ENCODE measurements around the gene CFB. TPM values are rescaled to one million over a fixed set of nuclear protein-coding genes. Genes with fewer than 3 reads are reported as not detected.

Gene CFB
- total and polyA plus RNA-seq, 9 of the 15 experiments (the other 6 are each of a cell fraction or from before 2014, with no cell fraction given) = 0.08 to 0.91 (median 0.22) TPM; not detected in 4

DNA sequence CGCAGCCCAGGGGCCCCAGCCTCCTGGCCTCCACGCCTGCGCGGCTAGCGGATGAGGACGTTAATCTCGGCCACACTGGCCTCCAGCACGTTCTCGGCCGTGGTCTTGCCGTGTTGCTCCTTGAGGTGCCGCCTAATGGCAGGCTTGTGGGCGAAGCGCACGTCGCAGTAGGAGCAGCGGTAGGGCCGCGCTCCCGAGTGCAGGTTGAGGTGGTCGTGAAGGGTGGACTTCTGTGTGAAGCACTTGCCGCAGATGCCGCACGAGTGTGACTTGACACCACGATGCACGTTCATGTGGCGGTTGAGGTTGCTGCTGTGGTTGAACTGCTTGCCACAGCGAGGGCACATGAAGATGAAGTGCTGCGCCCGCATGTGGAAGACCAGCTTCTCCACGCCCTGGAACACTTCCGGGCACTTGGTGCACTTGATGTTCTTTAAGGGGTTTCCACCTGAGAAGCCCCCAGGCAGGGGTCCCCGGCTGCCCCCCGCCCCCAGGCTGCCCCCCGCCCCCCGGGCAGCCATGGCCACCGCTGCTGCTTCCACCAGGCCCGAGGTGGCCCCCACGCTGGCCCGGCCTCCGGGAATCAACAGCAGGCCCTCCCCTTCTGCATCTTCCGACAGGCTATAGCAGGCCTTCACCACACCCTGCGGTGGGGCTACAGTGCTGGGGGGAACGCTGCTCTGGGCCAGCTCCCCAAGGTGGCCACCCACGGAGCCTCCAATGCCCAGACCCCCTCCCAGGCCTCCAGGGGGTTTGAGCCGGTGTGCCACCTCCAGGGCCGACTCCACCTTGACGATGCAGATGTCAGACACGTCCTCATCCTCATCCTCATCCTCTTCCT, 45.8 kb upstream of the CFB start (continued):
- TF ChIP-seq, protein P1, sequence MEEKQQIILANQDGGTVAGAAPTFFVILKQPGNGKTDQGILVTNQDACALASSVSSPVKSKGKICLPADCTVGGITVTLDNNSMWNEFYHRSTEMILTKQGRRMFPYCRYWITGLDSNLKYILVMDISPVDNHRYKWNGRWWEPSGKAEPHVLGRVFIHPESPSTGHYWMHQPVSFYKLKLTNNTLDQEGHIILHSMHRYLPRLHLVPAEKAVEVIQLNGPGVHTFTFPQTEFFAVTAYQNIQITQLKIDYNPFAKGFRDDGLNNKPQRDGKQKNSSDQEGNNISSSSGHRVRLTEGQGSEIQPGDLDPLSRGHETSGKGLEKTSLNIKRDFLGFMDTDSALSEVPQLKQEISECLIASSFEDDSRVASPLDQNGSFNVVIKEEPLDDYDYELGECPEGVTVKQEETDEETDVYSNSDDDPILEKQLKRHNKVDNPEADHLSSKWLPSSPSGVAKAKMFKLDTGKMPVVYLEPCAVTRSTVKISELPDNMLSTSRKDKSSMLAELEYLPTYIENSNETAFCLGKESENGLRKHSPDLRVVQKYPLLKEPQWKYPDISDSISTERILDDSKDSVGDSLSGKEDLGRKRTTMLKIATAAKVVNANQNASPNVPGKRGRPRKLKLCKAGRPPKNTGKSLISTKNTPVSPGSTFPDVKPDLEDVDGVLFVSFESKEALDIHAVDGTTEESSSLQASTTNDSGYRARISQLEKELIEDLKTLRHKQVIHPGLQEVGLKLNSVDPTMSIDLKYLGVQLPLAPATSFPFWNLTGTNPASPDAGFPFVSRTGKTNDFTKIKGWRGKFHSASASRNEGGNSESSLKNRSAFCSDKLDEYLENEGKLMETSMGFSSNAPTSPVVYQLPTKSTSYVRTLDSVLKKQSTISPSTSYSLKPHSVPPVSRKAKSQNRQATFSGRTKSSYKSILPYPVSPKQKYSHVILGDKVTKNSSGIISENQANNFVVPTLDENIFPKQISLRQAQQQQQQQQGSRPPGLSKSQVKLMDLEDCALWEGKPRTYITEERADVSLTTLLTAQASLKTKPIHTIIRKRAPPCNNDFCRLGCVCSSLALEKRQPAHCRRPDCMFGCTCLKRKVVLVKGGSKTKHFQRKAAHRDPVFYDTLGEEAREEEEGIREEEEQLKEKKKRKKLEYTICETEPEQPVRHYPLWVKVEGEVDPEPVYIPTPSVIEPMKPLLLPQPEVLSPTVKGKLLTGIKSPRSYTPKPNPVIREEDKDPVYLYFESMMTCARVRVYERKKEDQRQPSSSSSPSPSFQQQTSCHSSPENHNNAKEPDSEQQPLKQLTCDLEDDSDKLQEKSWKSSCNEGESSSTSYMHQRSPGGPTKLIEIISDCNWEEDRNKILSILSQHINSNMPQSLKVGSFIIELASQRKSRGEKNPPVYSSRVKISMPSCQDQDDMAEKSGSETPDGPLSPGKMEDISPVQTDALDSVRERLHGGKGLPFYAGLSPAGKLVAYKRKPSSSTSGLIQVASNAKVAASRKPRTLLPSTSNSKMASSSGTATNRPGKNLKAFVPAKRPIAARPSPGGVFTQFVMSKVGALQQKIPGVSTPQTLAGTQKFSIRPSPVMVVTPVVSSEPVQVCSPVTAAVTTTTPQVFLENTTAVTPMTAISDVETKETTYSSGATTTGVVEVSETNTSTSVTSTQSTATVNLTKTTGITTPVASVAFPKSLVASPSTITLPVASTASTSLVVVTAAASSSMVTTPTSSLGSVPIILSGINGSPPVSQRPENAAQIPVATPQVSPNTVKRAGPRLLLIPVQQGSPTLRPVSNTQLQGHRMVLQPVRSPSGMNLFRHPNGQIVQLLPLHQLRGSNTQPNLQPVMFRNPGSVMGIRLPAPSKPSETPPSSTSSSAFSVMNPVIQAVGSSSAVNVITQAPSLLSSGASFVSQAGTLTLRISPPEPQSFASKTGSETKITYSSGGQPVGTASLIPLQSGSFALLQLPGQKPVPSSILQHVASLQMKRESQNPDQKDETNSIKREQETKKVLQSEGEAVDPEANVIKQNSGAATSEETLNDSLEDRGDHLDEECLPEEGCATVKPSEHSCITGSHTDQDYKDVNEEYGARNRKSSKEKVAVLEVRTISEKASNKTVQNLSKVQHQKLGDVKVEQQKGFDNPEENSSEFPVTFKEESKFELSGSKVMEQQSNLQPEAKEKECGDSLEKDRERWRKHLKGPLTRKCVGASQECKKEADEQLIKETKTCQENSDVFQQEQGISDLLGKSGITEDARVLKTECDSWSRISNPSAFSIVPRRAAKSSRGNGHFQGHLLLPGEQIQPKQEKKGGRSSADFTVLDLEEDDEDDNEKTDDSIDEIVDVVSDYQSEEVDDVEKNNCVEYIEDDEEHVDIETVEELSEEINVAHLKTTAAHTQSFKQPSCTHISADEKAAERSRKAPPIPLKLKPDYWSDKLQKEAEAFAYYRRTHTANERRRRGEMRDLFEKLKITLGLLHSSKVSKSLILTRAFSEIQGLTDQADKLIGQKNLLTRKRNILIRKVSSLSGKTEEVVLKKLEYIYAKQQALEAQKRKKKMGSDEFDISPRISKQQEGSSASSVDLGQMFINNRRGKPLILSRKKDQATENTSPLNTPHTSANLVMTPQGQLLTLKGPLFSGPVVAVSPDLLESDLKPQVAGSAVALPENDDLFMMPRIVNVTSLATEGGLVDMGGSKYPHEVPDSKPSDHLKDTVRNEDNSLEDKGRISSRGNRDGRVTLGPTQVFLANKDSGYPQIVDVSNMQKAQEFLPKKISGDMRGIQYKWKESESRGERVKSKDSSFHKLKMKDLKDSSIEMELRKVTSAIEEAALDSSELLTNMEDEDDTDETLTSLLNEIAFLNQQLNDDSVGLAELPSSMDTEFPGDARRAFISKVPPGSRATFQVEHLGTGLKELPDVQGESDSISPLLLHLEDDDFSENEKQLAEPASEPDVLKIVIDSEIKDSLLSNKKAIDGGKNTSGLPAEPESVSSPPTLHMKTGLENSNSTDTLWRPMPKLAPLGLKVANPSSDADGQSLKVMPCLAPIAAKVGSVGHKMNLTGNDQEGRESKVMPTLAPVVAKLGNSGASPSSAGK (IDR thresholded peaks at IDR 0.05) = peak; percentile 34; the same call in 1 of the 2 replicates
- TF ChIP-seq, protein P2, sequence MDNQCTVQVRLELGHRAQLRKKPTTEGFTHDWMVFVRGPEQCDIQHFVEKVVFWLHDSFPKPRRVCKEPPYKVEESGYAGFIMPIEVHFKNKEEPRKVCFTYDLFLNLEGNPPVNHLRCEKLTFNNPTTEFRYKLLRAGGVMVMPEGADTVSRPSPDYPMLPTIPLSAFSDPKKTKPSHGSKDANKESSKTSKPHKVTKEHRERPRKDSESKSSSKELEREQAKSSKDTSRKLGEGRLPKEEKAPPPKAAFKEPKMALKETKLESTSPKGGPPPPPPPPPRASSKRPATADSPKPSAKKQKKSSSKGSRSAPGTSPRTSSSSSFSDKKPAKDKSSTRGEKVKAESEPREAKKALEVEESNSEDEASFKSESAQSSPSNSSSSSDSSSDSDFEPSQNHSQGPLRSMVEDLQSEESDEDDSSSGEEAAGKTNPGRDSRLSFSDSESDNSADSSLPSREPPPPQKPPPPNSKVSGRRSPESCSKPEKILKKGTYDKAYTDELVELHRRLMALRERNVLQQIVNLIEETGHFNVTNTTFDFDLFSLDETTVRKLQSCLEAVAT (IDR thresholded peaks at IDR 0.05) = peak in 1 of 2 experiments; percentile 90; a peak in 2 of 4 replicates
- TF ChIP-seq GATAD2A (IDR thresholded peaks at IDR 0.05) (no peak), EP400 (IDR thresholded peaks at IDR 0.05) (no peak), RBFOX2 (IDR thresholded peaks at IDR 0.05; ENCODE audit: low read depth, low read length) (peak; percentile 53), CCNT2 (IDR thresholded peaks at IDR 0.05; ENCODE audit: borderline replicate concordance, extremely low read depth, insufficient read length, low read depth, low read length) (peak; percentile 7), BHLHE40 (IDR thresholded peaks at IDR 0.05; ENCODE audit: low read length) (peak; percentile 28; the same call in 1 of the 2 replicates), L3MBTL2 (IDR thresholded peaks at IDR 0.05) (0 out of 2 replicates have a peak, but pooled peaks have one; percentile 18), POLR2A (conservative IDR thresholded peaks at IDR 0.05) (0 out of 2 replicates have a peak, but pooled peaks have one; percentile 32), ETV1 (tag; conservative IDR thresholded peaks at IDR 0.05; ENCODE audit: low read depth) (no peak), POLR2G (IDR thresholded peaks at IDR 0.05; ENCODE audit: low read depth, low read length) (peak; percentile 53; the same call in 1 of the 2 replicates), LEF1 (IDR thresholded peaks at IDR 0.05) (no peak), SUPT5H (IDR thresholded peaks at IDR 0.05) (0 out of 2 replicates have a peak, but pooled peaks have one; percentile 22), ZNF551 (CRISPR knock-in tag; IDR thresholded peaks at IDR 0.05) (no peak)
- TF ChIP-seq, protein P3, sequence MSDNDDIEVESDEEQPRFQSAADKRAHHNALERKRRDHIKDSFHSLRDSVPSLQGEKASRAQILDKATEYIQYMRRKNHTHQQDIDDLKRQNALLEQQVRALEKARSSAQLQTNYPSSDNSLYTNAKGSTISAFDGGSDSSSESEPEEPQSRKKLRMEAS (CRISPR knock-in tag; IDR thresholded peaks at IDR 0.05) = peak; percentile 36; the same call in 1 of the 2 replicates
